H1 (cell line): ENCODE results near the gene EGF. TPM values are rescaled to one million over a fixed set of nuclear protein-coding genes. Genes with fewer than 3 reads are reported as not detected.

Source experiments
- CTCF ChIA-PET: fragments of 300-600 bp; sonication (Branson Sonifier 250); formaldehyde crosslinking; loops from one replicate; lab custom pipeline; 2021; ENCODE audit not compliant: partially characterized antibody; lab: Charles Lee
- POLR2A ChIA-PET: fragments of 300-600 bp; sonication (Branson Sonifier 250); formaldehyde crosslinking; loops from one replicate; lab custom pipeline; 2021; ENCODE audit warnings: inconsistent platforms; ENCODE audit not compliant: partially characterized antibody; lab: Charles Lee
- DNase-seq, 2 experiments: peaks; one replicate each; pipeline versions ENCODE4 v3.0.0 to v3.0.0-alpha.2; 2010 to 2022; ENCODE audit warnings: low spot score in 2 of 2, low read depth in 1 of 2, mixed read lengths in 1 of 2
- FAIRE-seq: peaks from 2 replicates; lab custom pipeline; 2011; peaks lifted over from hg19 to GRCh38; lab: Jason Lieb, UNC
- H2AFZ ChIP-seq: 2 replicates; pipeline ENCODE4 v1.8.1; 2012; ENCODE audit warnings: low read length, inconsistent platforms
- H2AK5ac ChIP-seq: 2 replicates; pipeline ENCODE4 v1.6.1; 2013; ENCODE audit warnings: low read depth, low read length
- H2BK120ac ChIP-seq: replicated peaks from 2 replicates; pipeline ENCODE3; 2013; ENCODE audit warnings: low read depth, low read length, inconsistent platforms
- H2BK12ac ChIP-seq: 2 replicates; pipeline ENCODE4 v1.6.1; 2013; ENCODE audit warnings: low read depth, low read length
- H2BK15ac ChIP-seq: 2 replicates; pipeline ENCODE4 v1.6.1; 2013; ENCODE audit warnings: low read length
- H2BK20ac ChIP-seq: 2 replicates; pipeline ENCODE4 v1.6.1; 2013; ENCODE audit warnings: low read length
- H2BK5ac ChIP-seq: 2 replicates; pipeline ENCODE4 v1.6.1; 2013; ENCODE audit warnings: low read depth, low read length
- H3K14ac ChIP-seq: 2 replicates; pipeline ENCODE4 v1.6.1; 2013; ENCODE audit warnings: inconsistent platforms; ENCODE audit not compliant: insufficient read length
- H3K18ac ChIP-seq: 2 replicates; pipeline ENCODE4 v1.6.1; 2013; ENCODE audit warnings: low read length; ENCODE audit errors: extremely low read depth
- H3K23ac ChIP-seq: 2 replicates; pipeline ENCODE4 v1.6.1; 2013; ENCODE audit warnings: inconsistent platforms; ENCODE audit not compliant: insufficient read length
- H3K23me2 ChIP-seq: 2 replicates; pipeline ENCODE4 v1.6.1; 2013; ENCODE audit warnings: low read depth, low read length
- H3K27ac ChIP-seq: 2 replicates; pipeline ENCODE4 v1.6.1; 2011; ENCODE audit warnings: low read depth, low read length, inconsistent platforms
- H3K27me3 ChIP-seq, 4 experiments: replicated peaks in 1 of 4; 1 replicate in 1 of 4; 2 replicates in 3 of 4; pipeline versions ENCODE4 v1.6.1 to v1.8.1; 2011 to 2013; ENCODE audit warnings: low read length in 3 of 4, mild to moderate bottlenecking in 3 of 4, inconsistent platforms in 2 of 4, mixed read lengths in 2 of 4, moderate library complexity in 1 of 4; ENCODE audit not compliant: control insufficient read depth in 3 of 4, insufficient read depth in 3 of 4; ENCODE audit errors: extremely low read depth in 1 of 4
- H3K36me3 ChIP-seq, 4 experiments: 2 replicates each; pipeline versions ENCODE4 v1.6.1 to v1.8.1; 2011 to 2013; ENCODE audit warnings: mild to moderate bottlenecking in 4 of 4, low read length in 3 of 4, moderate library complexity in 2 of 4, control low read depth in 1 of 4, inconsistent platforms in 1 of 4; ENCODE audit not compliant: insufficient read depth in 4 of 4, control insufficient read depth in 2 of 4
- H3K4ac ChIP-seq: replicated peaks from 2 replicates; pipeline ENCODE3; 2013; ENCODE audit warnings: low read length, low read depth, mixed read lengths, inconsistent platforms; ENCODE audit not compliant: insufficient read length
- H3K4me1 ChIP-seq, 4 experiments: replicated peaks in 1 of 4; 1 replicate in 1 of 4; 2 replicates in 3 of 4; pipeline versions ENCODE4 v1.6.1 to v1.8.1; 2011 to 2013; ENCODE audit warnings: low read length in 3 of 4, inconsistent platforms in 2 of 4, mixed read lengths in 1 of 4; ENCODE audit not compliant: insufficient read depth in 4 of 4, control insufficient read depth in 3 of 4
- H3K4me2 ChIP-seq, 2 experiments: 2 replicates each; pipeline versions ENCODE4 v1.6.1 to v1.8.1; 2011 to 2013; ENCODE audit warnings: low read depth in 2 of 2, low read length in 2 of 2, control low read depth in 1 of 2, inconsistent platforms in 1 of 2, mild to moderate bottlenecking in 1 of 2; ENCODE audit not compliant: insufficient read depth in 1 of 2
- H3K4me3 ChIP-seq, 4 experiments: fragments of 200-600, 300-600 bp in 1 of 4; sonication (generic), shearing (Covaris generic), sonication (Bioruptor Twin) in 1 of 4; 2 replicates each; pipeline versions ENCODE4 v1.5.1 to v1.8.1; 2011 to 2016; ENCODE audit warnings: low read length in 4 of 4, low read depth in 3 of 4, control low read depth in 2 of 4, inconsistent platforms in 2 of 4, mild to moderate bottlenecking in 2 of 4, mixed read lengths in 1 of 4, moderate library complexity in 1 of 4; ENCODE audit not compliant: insufficient read depth in 2 of 4; ENCODE audit errors: extremely low read depth in 1 of 4
- H3K56ac ChIP-seq: replicated peaks from 2 replicates; pipeline ENCODE3; 2013; ENCODE audit warnings: low read depth, mild to moderate bottlenecking, mixed read lengths, low read length, inconsistent platforms; ENCODE audit not compliant: insufficient read length
- H3K79me1 ChIP-seq: 2 replicates; pipeline ENCODE4 v1.6.1; 2013; ENCODE audit warnings: low read depth, low read length, control low read depth
- H3K79me2 ChIP-seq, 2 experiments: 2 replicates each; pipeline versions ENCODE4 v1.6.1 to v1.8.1; 2012 to 2013; ENCODE audit warnings: low read length in 2 of 2, mild to moderate bottlenecking in 2 of 2, inconsistent platforms in 1 of 2; ENCODE audit not compliant: insufficient read depth in 2 of 2, control insufficient read depth in 1 of 2
- H3K9ac ChIP-seq, 4 experiments: replicated peaks in 1 of 4; 1 replicate in 1 of 4; 2 replicates in 3 of 4; pipeline versions ENCODE4 v1.6.1 to v1.8.1; 2011 to 2013; ENCODE audit warnings: low read depth in 3 of 4, low read length in 3 of 4, control low read depth in 2 of 4, mild to moderate bottlenecking in 2 of 4, moderate library complexity in 2 of 4, inconsistent platforms in 1 of 4; ENCODE audit errors: extremely low read depth in 1 of 4
- H3K9me3 ChIP-seq, 2 experiments: 2 replicates each; pipeline versions ENCODE4 v1.6.1 to v1.8.1; 2012 to 2013; ENCODE audit warnings: mild to moderate bottlenecking in 2 of 2, moderate library complexity in 2 of 2, control low read depth in 1 of 2, inconsistent platforms in 1 of 2, low read depth in 1 of 2, low read length in 1 of 2, mixed read lengths in 1 of 2; ENCODE audit not compliant: insufficient read depth in 2 of 2
- H4K20me1 ChIP-seq, 2 experiments: replicated peaks in 1 of 2; 2 replicates each; pipeline versions ENCODE3 to v1.8.1; 2011 to 2013; ENCODE audit warnings: inconsistent platforms in 2 of 2, low read length in 2 of 2, mild to moderate bottlenecking in 1 of 2; ENCODE audit not compliant: insufficient read depth in 2 of 2, control insufficient read depth in 1 of 2
- H4K5ac ChIP-seq: 2 replicates; pipeline ENCODE4 v1.6.1; 2013; ENCODE audit warnings: low read length, low read depth, mixed read lengths, inconsistent platforms; ENCODE audit not compliant: insufficient read length
- H4K8ac ChIP-seq: 2 replicates; pipeline ENCODE4 v1.8.0; 2013; ENCODE audit warnings: mild to moderate bottlenecking, moderate library complexity, low read length, inconsistent platforms; ENCODE audit not compliant: insufficient read depth; ENCODE audit errors: extremely low read depth
- H4K91ac ChIP-seq: replicated peaks from 2 replicates; pipeline ENCODE3; 2013; ENCODE audit warnings: low read length, mixed read lengths, inconsistent platforms; ENCODE audit not compliant: insufficient read length
- RAD21 ChIP-seq, 2 experiments: IDR thresholded peaks in 1 of 2; conservative IDR thresholded peaks in 1 of 2; 2 replicates each; pipeline ENCODE4 v1.6.1; 2011; ENCODE audit warnings: low read depth in 2 of 2, low read length in 2 of 2, improper control_type of control experiment in 1 of 2, inconsistent platforms in 1 of 2, mild to moderate bottlenecking in 1 of 2, moderate library complexity in 1 of 2
- SUZ12 ChIP-seq: fragments of 200-600 bp; sonication (generic); IDR thresholded peaks from 2 replicates; pipeline ENCODE4 v1.6.1; 2012; ENCODE audit warnings: mild to moderate bottlenecking, inconsistent platforms, low read length, moderate library complexity, mixed read lengths
- WGBS, 2 experiments: shearing (Covaris generic) in 1 of 2; methylation state at CpG; one replicate each; pipeline versions ENCODE4 v1.1.6 to v1.1.7; 2013 to 2015; ENCODE audit warnings: low lambda C conversion rate in 2 of 2, mixed read lengths in 2 of 2, inconsistent platforms in 1 of 2, low coverage in 1 of 2, missing lambda C conversion rate in 1 of 2; ENCODE audit not compliant: insufficient replicate concordance in 2 of 2, insufficient coverage in 1 of 2, insufficient read length in 1 of 2; ENCODE audit errors: extremely low coverage in 1 of 2, missing lambda C conversion rate in 1 of 2; 5-methylcytosine and 5-hydroxymethylcytosine counted together
- polyA plus RNA-seq, 7 experiments: library from polyadenylated mRNA; depleted of rRNA in 3 of 7; stranded (reverse) in 5 of 7; unstranded in 2 of 7; fragments of >200 nt in 5 of 7; fragments of 200-250 nt in 2 of 7; gene quantifications; 1 replicate in 5 of 7; 2 replicates in 1 of 7; 4 replicates in 1 of 7; pipeline versions ENCODE4 v1.2.1 to v1.2.3, GENCODE V29; 2011 to 2013; ENCODE audit warnings: missing spikeins in 2 of 7, mixed read lengths in 2 of 7
- total RNA-seq: library from RNA; stranded (reverse); fragmentation: NEBNext Ultra II Directional; extraction: Animal tissue kit (Norgen Biotek cat#: 25700); gene quantifications from 2 replicates; pipeline ENCODE4 v1.2.1, GENCODE V29; 2021

EGF gene
- total and polyA plus RNA-seq, 2 of the 8 experiments (the other 6 are each of a cell fraction or from before 2014, with no cell fraction given), result 1.5 to 2.6 TPM

GRCh38 chr4:109952612-109953011, 39.9 kb downstream of the EGF start:
- Histone ChIP-seq H3K4me1 (peaks cover 0 to 3% (median 0%) of the 10 kb centered on the region in 4 experiments; a peak in 2 of 7 replicates), H2BK120ac (no peak overlapping the region), H3K4ac (no peak overlapping the region), H3K4me2 (no peak overlapping the region), H3K23me2 (no peaks in the 10 kb centered on the region; the same call in 1 of the 2 replicates), H3K23ac (no peak overlapping the region), H3K9ac (no peak overlapping the region), H3K36me3 (no peaks in the 10 kb centered on the region), H3K27me3 (peaks cover 0 to 1% (median 0%) of the 10 kb centered on the region in 4 experiments; a peak in 1 of 7 replicates), H2BK12ac (no peak overlapping the region), H3K27ac (no peak overlapping the region), H3K18ac (no peak overlapping the region), H2BK5ac (no peak overlapping the region), H4K91ac (no peak overlapping the region), H2AK5ac (no peak overlapping the region), H3K9me3 (no peaks in the 10 kb centered on the region), H4K5ac (no peak overlapping the region), H3K14ac (no peak overlapping the region), H3K79me2 (no peaks in the 10 kb centered on the region), H2BK15ac (no peak overlapping the region), H3K79me1 (no peaks in the 10 kb centered on the region), H2AFZ (no peak overlapping the region), H4K8ac (no peak overlapping the region), H2BK20ac (no peak overlapping the region), H3K56ac (no peak overlapping the region), H3K4me3 (no peak overlapping the region), H4K20me1 (no peaks in the 10 kb centered on the region)
- no peak for TF ChIP-seq SUZ12
- peak; percentile 25 to 26 for TF ChIP-seq RAD21 (IDR thresholded peaks at IDR 0.05 in 1 of 2, conservative IDR thresholded peaks at IDR 0.05 in 1 of 2; ENCODE audit: low read depth in 2 of 2, low read length in 2 of 2)
- POLR2A ChIA-PET, result no interaction called here
- 79% methylated on average over 1 of the region's 1 CpG; no CpG with 5 or more reads in 1 of the 2 experiments for WGBS, 2 experiments
- DNase-seq (no peak), FAIRE-seq (no peak)
- CTCF ChIA-PET, result interaction anchor here (0.9 to 1.1 kb wide), 2 partner anchors 41 to 127 kb away, joined by 3 read pairs; no protein-coding TSS in a partner anchor
